Measurements from ENCODE around the gene GRIP2.

Gene GRIP2

DNA sequence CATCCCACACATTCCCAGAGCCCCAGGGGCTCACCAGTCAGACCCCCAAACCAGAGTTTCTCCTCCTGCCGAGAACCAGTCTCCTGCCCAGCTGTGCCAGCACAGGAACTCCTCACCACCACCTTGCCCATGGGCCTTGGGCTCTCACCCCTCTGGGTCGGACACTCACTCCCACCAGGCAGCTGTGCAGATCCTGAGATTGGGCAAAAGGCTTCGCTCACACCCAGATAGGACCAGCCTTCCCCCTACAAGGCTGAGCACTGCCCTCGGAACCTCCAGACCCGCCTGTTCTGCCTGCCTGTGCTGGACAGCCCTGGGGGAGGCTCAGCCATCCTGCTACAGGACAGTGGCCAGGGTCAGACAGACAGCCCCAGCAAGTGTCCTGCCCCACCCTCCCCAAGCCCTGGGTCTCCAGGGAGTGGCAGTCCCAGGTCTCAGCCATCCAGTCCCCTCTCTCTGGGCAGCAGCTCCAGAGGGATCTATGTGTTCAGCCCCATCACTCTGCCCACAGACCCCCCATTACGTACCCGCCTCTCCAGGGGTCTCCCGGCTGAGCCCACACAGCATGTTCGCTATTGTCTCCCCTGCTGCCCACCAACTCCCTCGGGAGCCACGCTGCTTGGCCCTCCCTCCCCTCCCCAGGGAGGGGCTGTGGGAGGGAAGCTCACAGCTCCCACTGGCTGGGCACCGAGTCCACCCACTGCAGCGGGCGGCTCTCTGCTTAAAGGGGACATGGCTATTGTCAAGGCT, at the start of gene GRIP2:
TSS of gene GRIP2 (minus strand) at position 601 of the 750 bp plus-strand sequence. CDS start at position 567, 34 bp downstream.
- H3K9me3 ChIP-seq (ENCODE audit: control insufficient read depth, insufficient read depth, low read length) = no peaks in the 10 kb centered on the region
- H3K4me3 ChIP-seq (ENCODE audit: low read length) = no peak within 1 kb of the TSS
- H3K36me3 ChIP-seq (ENCODE audit: control insufficient read depth, insufficient read depth, low read length) = no peaks in the 10 kb centered on the region
- WGBS (ENCODE audit: insufficient coverage, insufficient read length) = no CpG with 5 or more reads among the region's 14 CpGs
- no peaks in the 10 kb centered on the region for H3K27me3 ChIP-seq (ENCODE audit: control insufficient read depth, insufficient read depth, low read length)
- no peak for DNase-seq (ENCODE audit: low read depth, low spot score)
- peaks cover 7% of the 10 kb centered on the region; the same call in 1 of the 2 replicates for H3K4me1 ChIP-seq (ENCODE audit: control insufficient read depth, insufficient read depth, low read length)
- no peak within 1 kb of the TSS for H3K27ac ChIP-seq (ENCODE audit: low read length)

DNA sequence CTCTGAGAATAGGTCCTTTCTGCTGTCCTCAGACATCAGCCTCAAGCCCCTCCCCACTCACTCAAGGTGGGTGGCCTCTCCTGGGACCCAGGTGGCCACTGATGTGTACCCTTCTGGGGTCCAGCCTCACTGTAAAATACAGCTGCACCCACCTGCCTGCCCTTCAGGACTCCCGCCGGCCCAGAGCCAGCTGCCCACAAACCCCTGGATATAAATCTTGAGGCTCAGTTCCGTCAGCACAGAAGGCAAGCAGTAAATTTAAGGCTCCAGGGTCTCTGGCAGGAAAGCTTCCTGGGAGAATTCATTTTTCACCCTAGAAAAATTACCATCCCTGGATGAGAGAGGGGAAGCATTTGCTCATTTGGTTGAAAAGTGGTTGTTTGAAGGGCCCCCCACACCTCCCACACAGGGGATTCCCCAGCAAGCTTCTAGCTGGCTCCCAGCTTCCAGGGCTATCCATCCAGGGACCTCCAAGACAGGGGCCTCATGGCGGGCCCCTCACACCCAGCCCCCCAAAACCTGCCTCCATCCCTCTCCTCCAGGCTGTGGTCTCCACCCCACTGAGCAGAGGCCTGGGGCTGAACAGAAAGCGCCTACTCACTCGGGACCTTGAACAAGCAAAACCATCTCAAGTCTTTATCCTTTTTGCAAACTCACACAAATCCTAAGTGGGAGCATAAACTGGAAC, 48.4 kb upstream of the GRIP2 start:
- H3K27ac ChIP-seq (ENCODE audit: low read length) = no peak overlapping the region
- no peaks in the 10 kb centered on the region for H3K36me3 ChIP-seq (ENCODE audit: control insufficient read depth, insufficient read depth, low read length)
- DNase-seq (ENCODE audit: low read depth, low spot score) = no peak
- no peak overlapping the region for H3K4me3 ChIP-seq (ENCODE audit: low read length)
- no peaks in the 10 kb centered on the region for H3K9me3 ChIP-seq (ENCODE audit: control insufficient read depth, insufficient read depth, low read length)
- WGBS (ENCODE audit: insufficient coverage, insufficient read length) = no CpG with 5 or more reads among the region's 6 CpGs
- H3K4me1 ChIP-seq (ENCODE audit: control insufficient read depth, insufficient read depth, low read length) = no peaks in the 10 kb centered on the region
- H3K27me3 ChIP-seq (ENCODE audit: control insufficient read depth, insufficient read depth, low read length) = no peaks in the 10 kb centered on the region

- Histone ChIP-seq H3K9me3 (ENCODE audit: control insufficient read depth, insufficient read depth, low read length) (no peaks in the 10 kb centered on the region), H3K4me3 (ENCODE audit: low read length) (no peak overlapping the region), H3K36me3 (ENCODE audit: control insufficient read depth, insufficient read depth, low read length) (no peaks in the 10 kb centered on the region), H3K4me1 (ENCODE audit: control insufficient read depth, insufficient read depth, low read length) (no peaks in the 10 kb centered on the region), H3K27me3 (ENCODE audit: control insufficient read depth, insufficient read depth, low read length) (no peaks in the 10 kb centered on the region), H3K27ac (ENCODE audit: low read length) (no peak overlapping the region)
- DNase-seq (ENCODE audit: low read depth, low spot score) = no peak
- WGBS (ENCODE audit: insufficient coverage, insufficient read length) = no CpG with 5 or more reads among the region's 4 CpGs
Observed at GRCh38 chr3:14587740-14588360, 47.7 kb upstream of the GRIP2 start.

DNA sequence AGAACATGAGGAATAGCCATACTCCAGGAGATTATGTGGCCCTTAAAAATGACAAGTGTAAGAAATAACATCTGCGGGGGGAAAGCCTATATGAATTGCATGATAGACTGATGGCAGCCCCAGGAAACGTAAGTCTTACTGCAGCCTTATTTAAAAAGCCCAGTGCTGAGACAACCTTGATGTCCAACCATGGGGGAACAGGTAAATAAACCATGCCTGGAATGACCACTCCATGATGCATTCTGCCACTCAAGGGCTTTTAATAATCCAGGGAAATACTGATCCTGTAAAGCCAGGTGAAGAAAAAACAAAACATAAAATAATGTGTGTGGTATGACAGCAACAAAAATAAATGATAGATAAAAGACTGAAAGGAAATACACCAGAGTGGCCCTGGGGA, 46.5 kb upstream of the GRIP2 start:
- Histone ChIP-seq H3K4me3 (ENCODE audit: low read length) (no peak overlapping the region), H3K27me3 (ENCODE audit: control insufficient read depth, insufficient read depth, low read length) (no peaks in the 10 kb centered on the region), H3K9me3 (ENCODE audit: control insufficient read depth, insufficient read depth, low read length) (no peaks in the 10 kb centered on the region), H3K27ac (ENCODE audit: low read length) (no peak overlapping the region), H3K4me1 (ENCODE audit: control insufficient read depth, insufficient read depth, low read length) (no peaks in the 10 kb centered on the region), H3K36me3 (ENCODE audit: control insufficient read depth, insufficient read depth, low read length) (no peaks in the 10 kb centered on the region)
- no CpG with 5 or more reads among the region's 2 CpGs for WGBS (ENCODE audit: insufficient coverage, insufficient read length)
- no peak for DNase-seq (ENCODE audit: low read depth, low spot score)

DNA sequence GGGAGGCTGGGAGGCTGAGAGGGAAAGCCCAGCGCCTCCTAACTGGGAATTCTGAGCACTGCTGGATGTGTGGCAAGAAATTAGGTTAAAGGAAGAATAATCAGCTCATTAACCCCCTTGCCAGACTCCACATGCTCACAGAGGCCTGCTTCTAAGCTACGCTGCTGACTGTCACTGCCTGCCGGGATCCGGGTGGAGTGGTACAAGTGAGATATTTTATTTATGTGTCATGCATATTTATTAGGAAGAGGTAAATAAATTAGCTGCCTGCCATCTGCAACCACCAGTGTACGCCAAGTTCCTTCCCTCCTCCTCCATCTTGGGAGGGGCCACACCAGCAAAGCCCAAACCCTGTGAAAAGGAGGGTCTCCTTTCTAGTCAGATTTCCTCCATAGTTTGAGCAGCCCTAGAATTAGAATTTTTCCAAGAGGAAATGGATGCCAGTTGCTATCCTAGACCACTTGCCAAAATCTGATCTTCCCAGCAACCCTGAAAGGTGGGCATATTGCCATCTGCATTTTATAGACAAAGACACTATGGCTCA, 43.5 kb upstream of the GRIP2 start:
- DNase-seq (ENCODE audit: low read depth, low spot score) = no peak
- no CpG with 5 or more reads among the region's 5 CpGs for WGBS (ENCODE audit: insufficient coverage, insufficient read length)
- Histone ChIP-seq H3K27ac (ENCODE audit: low read length) (no peak overlapping the region), H3K4me1 (ENCODE audit: control insufficient read depth, insufficient read depth, low read length) (no peaks in the 10 kb centered on the region), H3K9me3 (ENCODE audit: control insufficient read depth, insufficient read depth, low read length) (no peaks in the 10 kb centered on the region), H3K4me3 (ENCODE audit: low read length) (no peak overlapping the region), H3K27me3 (ENCODE audit: control insufficient read depth, insufficient read depth, low read length) (no peaks in the 10 kb centered on the region), H3K36me3 (ENCODE audit: control insufficient read depth, insufficient read depth, low read length) (no peaks in the 10 kb centered on the region)

- no peaks in the 10 kb centered on the region for H3K36me3 ChIP-seq (ENCODE audit: control insufficient read depth, insufficient read depth, low read length)
- no peaks in the 10 kb centered on the region for H3K9me3 ChIP-seq (ENCODE audit: control insufficient read depth, insufficient read depth, low read length)
- H3K4me1 ChIP-seq (ENCODE audit: control insufficient read depth, insufficient read depth, low read length) = no peaks in the 10 kb centered on the region
- no CpG with 5 or more reads among the region's 4 CpGs for WGBS (ENCODE audit: insufficient coverage, insufficient read length)
- DNase-seq (ENCODE audit: low read depth, low spot score) = no peak
- no peaks in the 10 kb centered on the region for H3K27me3 ChIP-seq (ENCODE audit: control insufficient read depth, insufficient read depth, low read length)
- no peak overlapping the region for H3K4me3 ChIP-seq (ENCODE audit: low read length)
- no peak overlapping the region for H3K27ac ChIP-seq (ENCODE audit: low read length)
Observed at GRCh38 chr3:14582045-14582410, 41.9 kb upstream of the GRIP2 start.

DNA sequence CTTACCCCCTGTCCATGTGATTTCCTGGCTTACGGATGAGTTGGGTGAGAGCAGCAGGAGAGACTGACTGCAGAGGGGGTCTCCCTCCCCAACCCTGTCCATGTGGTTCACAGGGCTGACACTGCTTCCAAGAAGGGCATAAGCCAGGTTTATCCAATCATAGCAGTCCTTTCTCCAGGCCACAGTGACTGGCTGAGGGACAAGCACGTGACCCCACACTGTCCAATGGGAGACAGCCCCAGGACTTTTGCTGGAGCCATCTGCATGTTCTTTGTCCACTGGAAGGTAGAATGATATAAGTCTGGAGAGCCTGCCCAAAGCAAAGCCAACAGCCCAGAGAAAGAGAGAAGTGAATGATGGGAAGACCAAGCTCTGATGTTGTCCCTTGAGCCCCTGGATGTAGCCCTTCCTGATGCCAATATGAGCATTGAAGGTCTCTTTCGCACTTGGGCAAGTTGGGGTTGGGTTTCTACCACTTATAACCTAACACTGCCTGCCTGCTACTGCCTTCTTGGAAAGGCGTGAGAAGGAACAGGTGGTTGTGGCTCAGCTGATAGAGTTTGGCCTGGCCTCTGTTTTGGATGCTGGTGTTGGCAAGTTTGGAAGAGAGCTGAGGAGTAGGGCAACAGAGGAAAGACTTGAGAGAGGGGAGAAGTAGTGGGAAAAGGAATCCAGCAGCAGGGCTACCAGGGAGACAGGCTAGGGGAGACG, 41.3 kb upstream of the GRIP2 start:
- H3K27me3 ChIP-seq (ENCODE audit: control insufficient read depth, insufficient read depth, low read length) = no peaks in the 10 kb centered on the region
- H3K4me1 ChIP-seq (ENCODE audit: control insufficient read depth, insufficient read depth, low read length) = no peaks in the 10 kb centered on the region
- no peak overlapping the region for H3K4me3 ChIP-seq (ENCODE audit: low read length)
- no peaks in the 10 kb centered on the region for H3K9me3 ChIP-seq (ENCODE audit: control insufficient read depth, insufficient read depth, low read length)
- no CpG with 5 or more reads among the region's 5 CpGs for WGBS (ENCODE audit: insufficient coverage, insufficient read length)
- DNase-seq (ENCODE audit: low read depth, low spot score) = no peak
- no peaks in the 10 kb centered on the region for H3K36me3 ChIP-seq (ENCODE audit: control insufficient read depth, insufficient read depth, low read length)
- H3K27ac ChIP-seq (ENCODE audit: low read length) = no peak overlapping the region

DNA sequence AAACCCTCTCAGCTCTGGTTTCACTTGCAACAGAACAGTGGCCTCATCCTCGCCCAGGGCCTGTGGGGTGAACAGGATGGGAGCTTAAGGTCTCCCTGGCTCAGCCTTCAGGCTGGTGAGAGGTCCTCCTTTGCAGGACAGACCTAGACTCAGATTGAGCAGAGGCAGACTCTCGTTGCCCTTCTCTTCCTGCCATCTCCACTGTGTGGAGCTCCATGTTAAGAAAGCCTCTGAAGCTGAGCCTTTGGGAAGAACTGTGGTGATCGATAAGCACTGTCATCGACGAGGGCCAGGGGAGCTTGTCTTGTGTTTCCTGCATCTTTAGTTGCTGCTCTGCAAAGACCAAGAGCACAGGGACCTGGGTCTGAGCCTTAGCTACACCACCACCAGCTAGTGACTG, 37.8 kb upstream of the GRIP2 start:
- no peaks in the 10 kb centered on the region for H3K9me3 ChIP-seq (ENCODE audit: control insufficient read depth, insufficient read depth, low read length)
- DNase-seq (ENCODE audit: low read depth, low spot score) = no peak
- no peaks in the 10 kb centered on the region for H3K27me3 ChIP-seq (ENCODE audit: control insufficient read depth, insufficient read depth, low read length)
- H3K27ac ChIP-seq (ENCODE audit: low read length) = no peak overlapping the region
- H3K4me3 ChIP-seq (ENCODE audit: low read length) = no peak overlapping the region
- no peaks in the 10 kb centered on the region for H3K4me1 ChIP-seq (ENCODE audit: control insufficient read depth, insufficient read depth, low read length)
- H3K36me3 ChIP-seq (ENCODE audit: control insufficient read depth, insufficient read depth, low read length) = no peaks in the 10 kb centered on the region
- no CpG with 5 or more reads among the region's 5 CpGs for WGBS (ENCODE audit: insufficient coverage, insufficient read length)

DNA sequence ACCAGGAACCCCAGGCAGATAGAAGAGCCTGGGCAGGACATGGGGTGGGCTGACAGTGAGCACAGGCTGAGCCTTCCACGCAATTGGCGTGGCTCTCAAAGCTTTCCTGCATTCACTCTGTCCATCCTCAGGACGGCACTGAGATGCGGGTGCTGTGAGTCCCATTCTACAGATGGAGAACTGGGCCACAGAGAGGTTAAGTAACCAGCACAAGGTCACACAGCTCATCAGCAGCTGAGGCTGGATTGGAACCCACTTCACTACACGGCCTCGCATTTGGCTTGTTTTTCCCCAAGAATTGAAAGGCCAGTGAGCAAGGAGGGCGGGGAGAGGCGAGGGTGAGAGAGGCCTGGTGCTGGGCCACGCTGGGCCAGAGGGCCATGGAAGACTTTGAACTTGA, 36.0 kb upstream of the GRIP2 start:
- H3K9me3 ChIP-seq (ENCODE audit: control insufficient read depth, insufficient read depth, low read length) = no peaks in the 10 kb centered on the region
- no peak overlapping the region for H3K4me3 ChIP-seq (ENCODE audit: low read length)
- H3K27me3 ChIP-seq (ENCODE audit: control insufficient read depth, insufficient read depth, low read length) = no peaks in the 10 kb centered on the region
- DNase-seq (ENCODE audit: low read depth, low spot score) = no peak
- H3K4me1 ChIP-seq (ENCODE audit: control insufficient read depth, insufficient read depth, low read length) = no peaks in the 10 kb centered on the region
- H3K27ac ChIP-seq (ENCODE audit: low read length) = no peak overlapping the region
- WGBS (ENCODE audit: insufficient coverage, insufficient read length) = no CpG with 5 or more reads among the region's 9 CpGs
- no peaks in the 10 kb centered on the region for H3K36me3 ChIP-seq (ENCODE audit: control insufficient read depth, insufficient read depth, low read length)

- no peaks in the 10 kb centered on the region for H3K9me3 ChIP-seq (ENCODE audit: control insufficient read depth, insufficient read depth, low read length)
- H3K36me3 ChIP-seq (ENCODE audit: control insufficient read depth, insufficient read depth, low read length) = no peaks in the 10 kb centered on the region
- no peak overlapping the region for H3K4me3 ChIP-seq (ENCODE audit: low read length)
- H3K4me1 ChIP-seq (ENCODE audit: control insufficient read depth, insufficient read depth, low read length) = no peaks in the 10 kb centered on the region
- no peak overlapping the region for H3K27ac ChIP-seq (ENCODE audit: low read length)
- no peaks in the 10 kb centered on the region for H3K27me3 ChIP-seq (ENCODE audit: control insufficient read depth, insufficient read depth, low read length)
- DNase-seq (ENCODE audit: low read depth, low spot score) = no peak
- no CpG with 5 or more reads among the region's 27 CpGs for WGBS (ENCODE audit: insufficient coverage, insufficient read length)
Observed at GRCh38 chr3:14574183-14574582, 34.0 kb upstream of the GRIP2 start.

Data from iPS DF 6.9 (cell line).